ACC112 (cell line): ENCODE measurements around the gene PRSS50.
"Not testable (repeated sequence)": the region's sequence is repeated elsewhere in the genome, so short reads cannot be mapped to it uniquely, and the experiment has no call there.

Experiments used
- H2AFZ ChIP-seq: fragments of 200-600 bp; sonication (generic); one replicate; pipeline ENCODE4 v1.6.0; 2017; ENCODE audit warnings: antibody characterized with exemption, low read length; ENCODE audit not compliant: unreplicated experiment
- H3K27ac ChIP-seq: fragments of 200-600 bp; sonication (generic); 2 replicates; pipeline ENCODE4 v1.5.1; 2014; ENCODE audit warnings: low read depth, mild to moderate bottlenecking, antibody characterized with exemption, low read length, moderate library complexity
- H3K27me3 ChIP-seq: fragments of 200-600 bp; sonication (generic); 2 replicates; pipeline ENCODE4 v1.6.1; 2014; ENCODE audit warnings: mild to moderate bottlenecking, antibody characterized with exemption, low read length, moderate library complexity, mixed read lengths; ENCODE audit not compliant: insufficient read depth
- H3K36me3 ChIP-seq: fragments of 200-600 bp; sonication (generic); 2 replicates; pipeline ENCODE4 v1.6.1; 2016; ENCODE audit warnings: mild to moderate bottlenecking, antibody characterized with exemption, low read length, moderate library complexity, mixed read lengths; ENCODE audit not compliant: insufficient read depth
- H3K4me1 ChIP-seq: fragments of 200-600 bp; sonication (generic); one replicate; pipeline ENCODE4 v1.6.1; 2016; ENCODE audit warnings: low read length, mixed read lengths; ENCODE audit not compliant: insufficient read depth, unreplicated experiment, control insufficient read depth
- H3K4me3 ChIP-seq: fragments of 200-600 bp; sonication (generic); 2 replicates; pipeline ENCODE4 v1.5.1; 2014; ENCODE audit warnings: mild to moderate bottlenecking, low read depth, low read length
- H3K79me2 ChIP-seq: fragments of 200-600 bp; sonication (generic); one replicate; pipeline ENCODE4 v1.6.0; 2016; ENCODE audit warnings: low read length; ENCODE audit not compliant: control insufficient read depth, unreplicated experiment, insufficient read depth

The PRSS50 gene

DNA sequence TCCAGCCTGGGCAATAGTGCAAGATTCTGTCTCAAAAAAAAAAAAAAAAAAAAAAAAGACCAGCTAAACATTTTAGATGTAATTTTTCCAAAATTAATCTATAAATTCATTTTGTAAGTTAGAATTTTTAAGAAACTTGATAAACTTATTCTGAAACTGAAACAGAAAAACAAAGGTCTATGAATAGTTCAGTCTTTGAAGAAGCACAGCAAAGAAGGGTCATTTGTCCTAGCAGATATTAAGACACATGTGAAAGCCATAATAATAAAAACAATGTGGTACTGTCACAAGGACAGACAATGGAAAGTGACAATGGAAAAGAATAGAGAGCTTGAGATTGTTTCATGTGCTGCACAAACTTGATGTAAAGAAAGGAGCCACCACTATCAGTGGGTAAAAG, 29.0 kb upstream of the PRSS50 start:
- H3K4me1 ChIP-seq = no peaks in the 10 kb centered on the region
- H3K36me3 ChIP-seq = no peaks in the 10 kb centered on the region
- no peaks in the 10 kb centered on the region for H3K79me2 ChIP-seq
- H3K4me3 ChIP-seq = no peak overlapping the region
- H3K27ac ChIP-seq = no peak overlapping the region
- H3K27me3 ChIP-seq = peaks cover 28% of the 10 kb centered on the region
- no peak overlapping the region for H2AFZ ChIP-seq

DNA sequence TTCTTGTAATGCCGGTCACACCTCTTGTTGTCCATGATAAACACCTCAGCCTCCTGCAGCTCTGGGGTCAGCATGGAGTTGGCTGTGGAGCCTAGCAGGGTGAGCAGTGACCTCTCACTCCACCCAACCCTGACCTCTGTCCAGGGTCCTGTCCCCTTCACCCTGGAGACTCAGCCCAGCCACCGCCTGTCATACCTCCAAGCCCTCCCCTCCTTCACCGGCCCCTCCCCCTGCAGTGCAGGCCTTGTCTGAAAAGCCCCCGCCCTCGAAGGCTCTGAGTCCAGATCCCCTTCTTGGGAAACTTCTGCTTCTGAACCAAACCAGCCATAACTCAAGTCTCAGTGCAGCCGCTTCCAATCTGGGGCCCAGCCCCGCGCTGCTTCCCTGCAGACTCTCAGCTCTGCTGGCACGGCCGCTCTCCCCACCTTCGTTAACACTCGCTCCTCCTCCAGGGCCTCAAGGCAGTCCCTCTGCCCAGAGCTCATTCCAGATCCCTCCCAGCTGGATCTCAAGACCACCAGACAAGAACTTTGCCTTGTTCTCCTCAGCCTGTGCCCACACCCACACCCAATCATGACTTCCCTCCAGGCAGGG, 25.4 kb upstream of the PRSS50 start:
- peaks cover 22% of the 10 kb centered on the region for H3K27me3 ChIP-seq
- no peaks in the 10 kb centered on the region for H3K36me3 ChIP-seq
- no peaks in the 10 kb centered on the region for H3K4me1 ChIP-seq
- H2AFZ ChIP-seq = no peak overlapping the region
- H3K79me2 ChIP-seq = no peaks in the 10 kb centered on the region
- H3K27ac ChIP-seq = no peak overlapping the region
- no peak overlapping the region for H3K4me3 ChIP-seq

DNA sequence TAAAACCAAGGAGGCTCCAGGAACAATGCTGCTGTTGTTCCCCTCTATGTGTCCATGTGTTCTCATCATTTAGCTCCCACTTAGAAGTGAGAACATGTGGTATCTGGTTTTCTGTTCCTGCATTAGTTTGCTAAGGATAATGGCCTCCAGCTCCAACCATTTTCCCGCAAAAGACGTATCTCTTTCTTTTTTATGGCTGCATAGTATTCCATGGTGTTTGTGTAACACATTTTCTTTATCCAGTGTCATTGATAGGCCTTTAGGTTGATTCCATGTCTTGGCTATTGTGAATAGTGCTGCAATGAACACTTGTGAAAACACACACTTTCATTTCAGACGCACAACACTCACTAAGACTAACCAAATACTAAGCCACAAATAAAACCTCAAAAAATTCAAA, 21.9 kb upstream of the PRSS50 start:
- H3K4me1 ChIP-seq, H3K36me3 ChIP-seq, H2AFZ ChIP-seq, H3K4me3 ChIP-seq, H3K27ac ChIP-seq, H3K79me2 ChIP-seq: not testable (repeated sequence)
- H3K27me3 ChIP-seq = peaks cover 25% of the 10 kb centered on the region

DNA sequence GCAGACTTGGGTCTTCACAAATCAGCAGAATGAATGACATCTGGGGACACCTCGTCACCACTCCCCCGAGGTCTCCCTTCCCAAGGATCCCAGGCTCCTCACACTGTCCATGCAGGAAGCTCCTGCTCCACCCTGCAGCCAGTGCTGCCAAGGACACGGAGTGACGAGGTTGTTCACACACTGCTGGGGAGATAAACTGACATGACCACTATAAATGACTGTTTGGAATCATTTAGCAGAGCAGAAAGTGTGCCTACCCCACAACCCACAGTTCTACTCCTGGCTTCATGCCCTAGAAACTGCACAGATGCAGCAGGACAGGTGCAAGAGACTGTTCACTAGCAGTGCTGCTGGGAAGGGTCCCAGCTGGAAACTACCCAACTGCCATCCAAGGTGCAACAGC, 19.7 kb upstream of the PRSS50 start:
- Histone ChIP-seq H3K36me3 (no peaks in the 10 kb centered on the region), H3K79me2 (no peaks in the 10 kb centered on the region), H3K4me3 (no peak overlapping the region)

DNA sequence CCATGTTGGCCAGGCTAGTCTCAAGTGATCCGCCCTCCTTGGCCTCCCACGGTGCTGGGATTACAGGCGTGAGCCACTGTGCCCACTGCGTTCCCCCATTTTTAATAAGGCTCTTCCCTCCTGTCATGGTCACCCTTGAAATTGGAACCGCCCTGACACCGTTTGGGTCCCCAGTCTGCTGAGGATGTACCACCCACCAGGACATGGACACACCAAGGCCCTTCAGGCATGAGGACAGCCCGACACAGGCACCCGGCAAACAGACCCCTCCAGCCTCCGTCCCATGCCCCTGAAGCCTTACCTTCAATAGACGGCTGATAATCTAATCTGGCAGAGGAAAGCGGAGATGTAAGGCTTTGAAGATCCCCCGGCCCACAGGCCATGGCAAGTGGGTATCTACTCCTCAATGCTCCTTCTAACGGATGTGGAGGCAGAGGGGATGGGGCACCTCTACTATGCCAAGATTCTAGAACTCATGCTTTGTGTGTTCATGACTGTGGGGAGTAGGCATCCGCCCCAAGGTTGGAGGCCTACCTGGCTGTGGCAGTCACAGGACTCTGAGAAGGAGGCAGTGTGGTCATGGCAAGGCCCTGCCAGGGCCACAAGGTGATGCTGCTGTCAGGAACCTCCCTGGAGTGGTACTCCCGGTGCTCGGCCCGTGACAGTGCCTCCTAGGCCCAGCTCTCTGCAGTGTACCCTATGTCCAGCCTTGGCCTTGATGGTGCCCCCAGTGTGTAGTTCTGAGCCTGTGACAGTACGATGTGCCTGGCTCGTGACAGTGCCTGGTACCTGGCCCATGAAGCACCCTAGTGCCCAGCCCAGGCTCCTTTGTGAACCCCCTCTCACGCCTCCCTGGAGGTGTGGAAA, 18.6 kb upstream of the PRSS50 start:
- H2AFZ ChIP-seq = no peak overlapping the region

More for the DNA sequence above, 19.7 kb upstream of the PRSS50 start:
- no peaks in the 10 kb centered on the region for H3K4me1 ChIP-seq
- H3K27me3 ChIP-seq = peaks cover 29% of the 10 kb centered on the region
- no peak overlapping the region for H3K27ac ChIP-seq
- no peak overlapping the region for H2AFZ ChIP-seq

DNA sequence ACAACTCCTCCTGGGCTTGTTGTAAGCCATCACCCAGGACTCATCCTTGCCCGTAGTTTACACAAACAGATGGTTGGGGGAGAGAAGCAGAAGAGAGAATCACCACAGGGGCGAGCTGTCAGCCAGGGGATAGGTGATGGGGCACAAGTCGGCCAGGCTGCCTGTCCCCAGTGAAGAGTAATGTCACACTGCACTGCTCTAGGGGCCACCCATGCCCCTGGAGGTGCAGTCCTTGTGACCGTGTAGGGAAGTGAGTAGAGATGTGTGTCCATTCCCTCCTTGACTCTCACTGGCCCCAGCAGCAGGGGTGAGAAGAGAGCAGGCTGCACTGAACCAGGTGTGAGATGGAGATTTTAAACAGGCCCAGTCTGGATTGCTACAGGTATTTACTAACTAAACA, 17.1 kb upstream of the PRSS50 start:
- peaks cover 35% of the 10 kb centered on the region for H3K27me3 ChIP-seq
- no peaks in the 10 kb centered on the region for H3K36me3 ChIP-seq
- no peak overlapping the region for H3K27ac ChIP-seq
- no peaks in the 10 kb centered on the region for H3K79me2 ChIP-seq
- no peak overlapping the region for H3K4me3 ChIP-seq
- H2AFZ ChIP-seq = no peak overlapping the region
- H3K4me1 ChIP-seq = no peaks in the 10 kb centered on the region

More for the DNA sequence above, 18.6 kb upstream of the PRSS50 start:
- no peak overlapping the region for H3K27ac ChIP-seq
- no peaks in the 10 kb centered on the region for H3K36me3 ChIP-seq
- peaks cover 30% of the 10 kb centered on the region for H3K27me3 ChIP-seq
- H3K79me2 ChIP-seq = no peaks in the 10 kb centered on the region
- no peak overlapping the region for H3K4me3 ChIP-seq
- H3K4me1 ChIP-seq = no peaks in the 10 kb centered on the region

DNA sequence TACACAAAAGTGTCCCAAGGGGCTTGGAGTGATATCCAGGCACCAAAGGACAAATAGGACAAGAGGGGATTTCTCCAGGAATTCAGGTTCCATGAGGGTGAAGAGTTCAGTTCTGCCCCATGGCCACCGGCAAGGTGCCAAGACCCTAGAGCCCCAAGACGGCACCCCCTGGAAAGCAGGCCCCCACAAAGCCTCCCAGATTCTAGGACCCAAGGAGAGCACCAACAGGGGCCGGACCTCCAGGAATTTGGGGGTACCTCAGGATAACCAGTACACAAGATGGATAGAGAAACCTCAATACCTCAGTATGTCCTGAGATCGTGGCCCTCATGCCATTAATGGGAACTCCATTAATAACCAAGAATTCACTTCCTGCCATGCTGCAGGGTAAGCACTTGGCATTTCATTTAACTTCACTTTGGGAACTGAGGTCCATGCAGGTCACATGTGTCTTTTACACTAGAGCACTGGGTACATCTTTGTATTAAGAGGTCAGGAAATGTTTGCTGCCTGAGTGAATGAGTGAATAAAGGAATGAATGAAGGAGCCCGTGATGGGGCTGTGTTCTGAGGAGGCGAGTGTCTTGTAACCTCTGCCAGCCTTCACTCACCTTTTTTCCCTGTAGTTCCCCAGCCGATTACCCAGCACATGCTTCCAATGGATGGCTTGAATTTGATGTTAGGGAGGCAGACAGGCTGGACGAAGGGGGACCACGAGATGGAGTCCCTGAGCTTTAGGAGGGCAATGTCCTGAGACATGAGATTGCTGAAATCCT, 15.5 kb upstream of the PRSS50 start:
- no peak overlapping the region for H2AFZ ChIP-seq

DNA sequence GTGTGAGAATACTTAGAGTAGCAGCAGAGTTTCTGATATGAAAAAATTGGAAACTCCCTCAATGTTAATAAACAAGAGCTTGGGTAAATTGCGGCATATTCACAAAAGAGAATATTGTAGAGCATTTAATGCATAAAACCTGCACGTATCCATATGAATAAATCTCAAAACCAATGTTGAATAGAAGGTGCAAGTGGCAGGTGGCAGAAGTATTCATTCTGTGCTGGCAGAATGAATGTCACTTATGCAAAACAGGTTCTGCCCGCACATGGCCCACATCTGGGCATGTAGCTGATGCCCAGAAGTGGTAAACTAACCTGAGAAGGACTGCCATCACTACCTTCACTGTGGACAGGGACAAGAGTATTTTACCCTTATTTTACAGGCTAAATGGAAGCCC, 14.1 kb upstream of the PRSS50 start:
- H3K4me1 ChIP-seq = no peaks in the 10 kb centered on the region
- no peaks in the 10 kb centered on the region for H3K36me3 ChIP-seq
- H3K79me2 ChIP-seq = no peaks in the 10 kb centered on the region
- H3K27ac ChIP-seq = no peak overlapping the region
- peaks cover 33% of the 10 kb centered on the region for H3K27me3 ChIP-seq
- no peak overlapping the region for H2AFZ ChIP-seq
- no peak overlapping the region for H3K4me3 ChIP-seq

More for the DNA sequence above, 15.5 kb upstream of the PRSS50 start:
- Histone ChIP-seq H3K36me3 (no peaks in the 10 kb centered on the region), H3K4me1 (no peaks in the 10 kb centered on the region), H3K79me2 (no peaks in the 10 kb centered on the region), H3K27me3 (peaks cover 44% of the 10 kb centered on the region), H3K27ac (no peak overlapping the region), H3K4me3 (no peak overlapping the region)

DNA sequence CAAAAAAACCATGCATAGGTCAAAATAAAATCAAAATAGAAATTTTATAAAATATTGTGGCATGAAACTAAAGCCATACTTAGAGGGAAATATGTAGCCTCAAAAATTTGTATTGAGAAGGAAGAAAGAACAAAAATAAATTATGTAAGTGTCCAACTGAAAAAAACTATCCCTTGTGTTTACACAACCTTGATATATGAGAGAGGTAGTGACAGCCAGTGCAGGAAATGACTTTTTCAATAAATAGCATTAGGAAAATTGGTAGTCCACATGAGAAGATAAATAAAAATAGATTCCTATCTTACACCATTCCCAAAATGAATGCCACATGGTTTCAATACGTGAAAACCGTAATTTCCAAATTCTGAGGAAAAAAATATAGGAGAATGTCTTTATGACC, 13.2 kb upstream of the PRSS50 start:
- H3K79me2 ChIP-seq = no peaks in the 10 kb centered on the region
- H3K4me1 ChIP-seq = no peaks in the 10 kb centered on the region
- no peak overlapping the region for H3K4me3 ChIP-seq
- no peaks in the 10 kb centered on the region for H3K36me3 ChIP-seq
- no peak overlapping the region for H3K27ac ChIP-seq
- no peak overlapping the region for H2AFZ ChIP-seq
- peaks cover 27% of the 10 kb centered on the region for H3K27me3 ChIP-seq

DNA sequence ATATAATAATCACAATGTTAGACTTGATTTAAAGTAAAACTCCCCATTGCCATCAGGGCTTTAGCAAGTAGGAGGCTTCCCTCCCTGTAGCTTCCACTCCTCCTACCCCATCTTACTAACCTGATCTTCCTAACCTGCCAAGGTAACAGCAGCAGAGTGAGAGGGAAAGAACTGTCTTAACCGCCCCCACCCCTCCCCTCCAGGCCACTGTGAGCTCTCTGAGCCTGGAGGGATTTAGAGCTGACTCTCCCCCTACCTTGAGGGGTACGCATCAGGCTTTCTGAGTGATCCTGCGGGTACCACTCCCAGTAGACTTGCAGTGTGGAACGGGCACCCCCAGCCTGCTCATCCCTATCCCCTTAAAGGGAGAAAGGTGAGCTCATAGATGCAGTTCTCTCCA, 11.4 kb upstream of the PRSS50 start:
- H2AFZ ChIP-seq = no peak overlapping the region
- H3K27ac ChIP-seq = no peak overlapping the region
- H3K36me3 ChIP-seq = no peaks in the 10 kb centered on the region
- H3K27me3 ChIP-seq = peaks cover 27% of the 10 kb centered on the region
- no peaks in the 10 kb centered on the region for H3K4me1 ChIP-seq
- no peak overlapping the region for H3K4me3 ChIP-seq
- H3K79me2 ChIP-seq = no peaks in the 10 kb centered on the region
